DMS153 treated with DMSO at 0.1 percent for 48 hours (cell line): ENCODE results near the gene ZNF302.

Experiments used
- DNase-seq: peaks from one replicate; lab custom pipeline; 2025; ENCODE audit not compliant: unreplicated experiment; lab: John Stamatoyannopoulos, UW

Gene ZNF302

DNA sequence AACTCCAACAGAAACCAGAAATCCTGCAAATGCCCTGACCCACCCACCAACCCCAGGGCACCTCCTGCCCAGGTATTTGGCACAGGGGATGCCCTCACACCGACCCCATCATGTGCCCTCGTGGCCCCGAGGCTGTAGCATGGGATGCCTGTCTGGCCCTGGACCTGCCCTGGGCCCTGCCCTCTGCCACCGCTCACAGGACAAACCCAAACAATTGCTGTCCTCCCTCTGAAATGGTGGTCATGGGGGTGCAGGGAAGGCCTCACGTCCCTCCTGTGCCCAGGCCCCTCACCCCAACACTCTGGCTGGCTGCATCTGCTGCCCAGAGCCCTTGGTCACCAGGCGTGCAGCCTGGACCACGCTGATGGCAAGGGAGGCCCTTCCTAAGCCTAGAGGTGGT, 54.5 kb downstream of the ZNF302 start:
- no peak for DNase-seq

DNA sequence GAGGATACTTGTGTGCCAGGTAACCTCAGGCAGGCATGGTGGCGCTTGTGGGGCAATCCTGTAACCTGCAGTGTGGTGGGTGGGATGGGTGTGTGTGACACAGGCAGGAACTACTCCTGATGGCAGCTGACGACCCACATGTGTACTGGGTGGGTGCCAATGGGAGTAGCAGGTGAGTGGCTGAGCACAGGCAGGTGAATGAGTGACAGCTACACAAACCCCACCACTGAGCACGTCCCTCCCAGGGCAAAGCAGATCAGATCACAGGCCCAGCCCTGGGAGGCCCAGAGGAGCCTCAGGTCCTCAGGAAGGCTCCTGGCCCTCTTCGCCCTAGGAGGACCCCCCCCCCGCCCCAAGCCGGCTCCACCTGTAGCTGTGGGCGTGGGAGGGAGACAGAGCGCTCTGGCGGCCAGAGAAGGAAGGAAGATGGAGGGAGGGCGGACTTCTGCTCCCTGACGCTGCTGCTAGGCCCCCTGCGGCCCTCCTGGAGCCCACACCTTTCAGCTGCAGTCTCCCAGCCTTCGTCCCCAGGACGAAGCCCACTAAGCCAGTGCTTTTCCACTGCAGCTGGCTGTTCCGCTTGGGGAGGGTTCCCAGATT, 55.2 kb downstream of the ZNF302 start:
- no peak for DNase-seq

DNA sequence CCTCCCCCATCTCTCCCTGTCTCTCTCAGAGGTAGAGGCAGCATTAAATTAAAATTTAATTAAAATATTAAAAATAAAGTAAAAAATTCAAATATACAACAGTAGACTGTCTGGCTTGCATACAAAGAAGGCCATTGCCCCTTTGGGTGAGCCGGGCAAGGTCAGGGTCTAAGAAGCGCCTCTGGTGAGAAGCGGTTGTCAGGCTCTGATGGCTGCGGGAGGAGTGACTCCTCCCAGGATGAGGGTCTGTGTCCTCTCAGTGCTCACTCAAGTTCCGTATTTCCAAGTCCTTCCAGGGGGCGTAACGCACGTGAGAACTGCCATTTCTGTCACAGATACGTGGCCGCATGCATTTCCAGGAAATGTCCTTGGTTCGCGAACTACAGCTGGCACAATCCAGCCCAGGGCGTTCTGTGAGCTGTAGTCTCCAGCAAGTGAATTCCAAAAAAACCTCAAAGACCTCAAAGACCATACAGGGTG, 55.8 kb downstream of the ZNF302 start:
- DNase-seq = peak; percentile 65

DNA sequence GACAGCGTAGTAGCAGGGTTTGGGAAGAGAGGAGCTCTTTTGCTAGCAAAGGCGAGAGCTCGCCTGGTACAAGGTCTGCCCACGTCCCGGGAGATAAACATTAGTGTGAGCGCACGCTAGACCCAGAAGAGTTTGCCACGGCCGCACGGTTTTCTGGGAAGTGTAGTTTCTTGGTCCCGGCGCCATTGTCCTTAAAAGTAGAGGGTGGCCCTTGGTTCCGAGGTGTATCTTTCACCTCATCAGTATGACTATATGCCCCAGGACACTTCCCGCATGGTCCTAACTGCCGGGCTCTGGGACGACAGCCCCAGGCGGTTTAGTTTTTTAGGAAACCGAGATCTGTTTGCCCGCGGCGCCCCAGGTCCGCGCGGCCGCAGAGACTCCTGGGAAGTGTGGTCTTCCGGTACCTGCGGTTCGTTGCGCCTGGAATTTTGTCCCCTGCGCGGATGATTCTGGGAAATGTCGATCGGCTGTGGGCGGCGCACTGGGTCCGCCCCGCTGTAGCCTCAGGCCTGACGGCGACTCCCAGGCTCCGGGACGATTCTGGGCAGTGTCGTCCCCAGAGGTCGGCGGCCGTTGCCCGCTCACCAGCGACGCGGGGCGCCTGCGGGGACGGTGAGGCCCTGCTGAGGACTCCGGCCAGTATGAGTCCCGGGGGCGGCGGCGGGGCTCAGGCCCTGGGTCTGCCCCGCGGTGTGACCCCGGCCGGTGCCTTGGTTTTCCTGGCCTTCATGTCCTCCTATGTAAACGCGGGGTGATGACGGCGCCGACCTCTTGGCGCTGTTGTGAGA, 56.5 kb downstream of the ZNF302 start, which contains the start of gene ZNF181:
Gene ZNF181, plus strand, starts transcription at position 498 of the 791 bp plus-strand sequence. CDS start 795 bp downstream, outside the sequence.
- peak; percentile 90 for DNase-seq

DNA sequence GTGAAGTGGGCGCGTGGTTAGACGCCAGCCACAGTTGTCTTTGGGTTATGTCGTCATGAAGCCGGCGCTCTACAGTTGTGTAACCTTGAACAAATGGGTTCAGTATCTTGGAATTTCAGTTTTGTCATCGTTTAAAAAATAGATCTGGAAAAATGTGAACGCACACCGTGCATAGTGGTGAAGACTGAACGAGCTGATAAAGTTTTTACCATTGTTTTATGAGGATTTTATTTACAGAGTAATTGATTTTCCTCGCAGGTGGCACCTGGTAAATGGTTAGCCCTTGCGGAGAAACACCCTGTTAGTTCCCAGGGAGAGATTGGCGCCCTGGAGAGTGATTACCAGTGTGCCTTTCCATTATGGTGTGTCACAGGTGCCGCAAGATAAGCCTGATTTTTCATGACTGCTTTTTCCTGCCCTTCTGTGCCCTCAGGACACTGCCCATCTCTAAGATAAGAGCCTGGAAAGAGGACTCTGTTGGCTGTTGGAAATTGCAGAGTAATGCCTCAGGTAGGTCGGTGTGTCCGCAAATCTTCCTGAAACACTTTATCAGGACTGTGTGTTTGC, 57.1 kb downstream of the ZNF302 start:
- DNase-seq = peak; percentile 44
